Astrocyte (in vitro differentiated cells and primary cell): ENCODE measurements around the gene ZDHHC20.

Experiments used
- CTCF ChIP-seq: IDR thresholded peaks from 2 replicates; pipeline ENCODE4 v1.5.1; 2011; ENCODE audit warnings: low read depth, mild to moderate bottlenecking, inconsistent platforms, low read length, moderate library complexity; ENCODE audit not compliant: insufficient read depth
- EZH2 ChIP-seq: IDR thresholded peaks from 2 replicates; pipeline ENCODE4 v1.6.1; 2012; ENCODE audit warnings: mild to moderate bottlenecking, low read length, inconsistent platforms; ENCODE audit not compliant: insufficient read depth

- TF ChIP-seq EZH2 (no peak), CTCF (no peak)
These were observed 128.8 kb downstream of the ZDHHC20 start for GRCh38 chr13:21330126-21330861.
